ENCODE results near the gene ABCG8.

Gene ABCG8

DNA sequence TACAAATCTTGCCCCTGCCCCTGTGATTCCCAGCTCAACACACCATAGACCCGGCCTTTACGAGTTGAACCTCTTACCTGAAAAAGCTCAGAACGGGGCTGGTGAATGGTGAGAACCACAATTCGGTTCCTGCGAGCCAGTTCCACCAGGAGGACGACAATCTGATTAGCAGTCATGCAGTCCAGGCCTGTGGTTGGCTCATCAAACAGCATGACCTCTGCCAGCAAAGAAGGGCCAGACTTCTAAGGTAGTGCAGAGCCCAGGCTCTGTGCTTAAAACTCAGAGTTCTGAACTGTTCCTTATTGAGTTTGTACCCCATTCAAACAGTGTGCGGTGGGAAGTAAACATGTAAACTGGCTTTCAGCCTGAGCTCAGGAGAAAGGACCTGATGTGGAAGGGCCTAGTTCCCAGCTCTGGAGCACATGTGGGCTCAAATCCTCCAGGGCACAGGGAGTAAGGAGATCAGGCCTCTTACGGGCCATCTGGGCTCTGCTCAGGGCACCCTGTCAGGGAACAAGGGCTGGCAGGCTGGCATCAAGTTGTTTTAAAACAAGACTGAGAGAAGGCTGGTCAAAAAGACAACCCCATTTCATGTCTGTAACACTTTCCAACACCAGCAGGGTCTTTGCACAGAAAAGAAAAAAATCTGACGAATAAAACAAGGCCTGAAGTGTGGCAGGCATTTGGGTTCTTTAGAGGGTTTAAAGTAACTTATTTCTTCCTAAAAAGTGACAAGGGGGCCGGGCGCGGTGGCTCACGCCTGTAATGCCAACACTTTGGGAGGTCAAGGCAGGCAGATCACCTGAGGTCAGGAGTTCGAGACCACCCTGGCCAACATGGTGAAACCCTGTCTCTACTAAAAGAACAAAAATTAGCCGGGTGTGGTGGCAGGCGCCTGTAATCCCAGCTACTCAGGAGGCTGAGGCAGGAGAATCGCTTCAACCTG lies 12.2 kb upstream of the ABCG8 start:
- no peak for DNase-seq

DNA sequence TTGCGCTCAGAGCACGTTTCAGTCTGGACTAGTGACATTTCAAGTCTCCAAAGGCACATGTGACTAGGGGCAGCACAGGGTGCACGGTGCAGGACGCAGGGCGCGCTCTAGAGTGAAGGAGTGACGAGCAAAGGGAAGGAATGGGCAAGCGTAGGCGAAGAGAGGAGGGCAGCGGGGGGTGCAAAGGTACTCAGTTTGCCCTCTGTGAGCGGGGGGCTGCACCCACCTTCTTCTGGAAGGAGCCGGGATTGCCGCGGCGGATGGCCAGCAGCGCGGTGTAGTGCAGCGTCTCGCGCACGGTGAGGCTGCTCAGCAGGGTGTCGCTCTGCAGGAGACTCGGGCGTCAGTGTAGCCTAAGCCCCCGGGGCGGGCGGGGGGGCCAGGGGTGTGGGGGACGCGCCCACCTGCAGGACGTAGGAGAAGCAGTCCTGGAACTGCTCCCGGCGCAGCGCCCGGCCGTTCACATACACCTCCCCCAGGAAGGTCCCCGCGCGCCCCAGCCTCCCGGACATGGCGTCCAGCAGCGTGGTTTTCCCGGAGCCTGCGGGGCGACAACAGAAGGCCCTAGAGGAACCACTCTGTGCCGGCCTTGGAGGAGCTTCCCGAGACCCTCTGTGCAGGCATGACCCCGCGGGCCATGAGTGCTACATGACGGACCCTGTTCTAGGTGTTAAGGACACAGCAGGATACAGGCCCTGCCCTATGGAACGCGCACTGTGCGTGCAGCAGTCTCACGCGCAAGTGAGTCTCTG lies 7.1 kb upstream of the ABCG8 start:
- DNase-seq = no peak

DNA sequence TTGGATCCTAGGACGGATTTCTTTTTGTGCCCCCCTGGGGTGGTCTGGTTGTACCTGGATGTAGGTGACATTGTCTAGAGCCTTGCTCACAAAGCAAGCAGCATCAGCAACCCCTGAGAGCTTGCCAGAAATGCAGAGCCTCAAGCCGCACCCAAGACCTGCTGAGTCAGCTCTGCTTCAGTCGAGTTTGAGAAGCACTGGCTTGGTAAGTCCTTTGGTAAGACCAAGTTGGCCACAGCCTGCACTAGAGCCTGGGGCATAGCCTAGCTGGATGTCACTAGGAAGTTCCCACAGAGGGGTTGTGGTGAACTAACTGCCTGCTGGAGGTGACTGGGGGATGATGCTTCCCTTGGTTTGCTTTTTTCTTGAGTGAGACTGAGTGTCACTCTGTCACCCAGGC lies 6.3 kb upstream of the ABCG8 start:
- no peak for DNase-seq

DNA sequence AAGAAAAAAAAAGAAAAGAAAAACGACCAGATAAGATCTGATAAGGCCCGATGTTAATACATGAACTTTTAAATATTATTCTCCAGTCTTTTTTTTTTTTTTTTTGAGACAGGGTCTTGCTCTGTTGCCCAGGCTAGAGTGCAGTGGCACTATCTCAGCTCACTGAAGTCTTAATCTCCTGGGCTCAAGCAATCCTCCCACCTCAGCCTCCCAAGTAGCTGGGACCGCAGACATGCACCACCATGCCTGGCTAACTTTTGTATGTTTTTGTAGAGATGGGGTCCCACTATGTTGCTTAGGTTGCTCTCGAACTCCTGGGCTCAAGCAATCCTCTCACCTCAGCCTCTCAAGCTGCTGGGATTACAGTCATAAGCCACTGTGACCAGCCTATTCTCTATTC lies 1.7 kb upstream of the ABCG8 start:
- DNase-seq = no peak

DNA sequence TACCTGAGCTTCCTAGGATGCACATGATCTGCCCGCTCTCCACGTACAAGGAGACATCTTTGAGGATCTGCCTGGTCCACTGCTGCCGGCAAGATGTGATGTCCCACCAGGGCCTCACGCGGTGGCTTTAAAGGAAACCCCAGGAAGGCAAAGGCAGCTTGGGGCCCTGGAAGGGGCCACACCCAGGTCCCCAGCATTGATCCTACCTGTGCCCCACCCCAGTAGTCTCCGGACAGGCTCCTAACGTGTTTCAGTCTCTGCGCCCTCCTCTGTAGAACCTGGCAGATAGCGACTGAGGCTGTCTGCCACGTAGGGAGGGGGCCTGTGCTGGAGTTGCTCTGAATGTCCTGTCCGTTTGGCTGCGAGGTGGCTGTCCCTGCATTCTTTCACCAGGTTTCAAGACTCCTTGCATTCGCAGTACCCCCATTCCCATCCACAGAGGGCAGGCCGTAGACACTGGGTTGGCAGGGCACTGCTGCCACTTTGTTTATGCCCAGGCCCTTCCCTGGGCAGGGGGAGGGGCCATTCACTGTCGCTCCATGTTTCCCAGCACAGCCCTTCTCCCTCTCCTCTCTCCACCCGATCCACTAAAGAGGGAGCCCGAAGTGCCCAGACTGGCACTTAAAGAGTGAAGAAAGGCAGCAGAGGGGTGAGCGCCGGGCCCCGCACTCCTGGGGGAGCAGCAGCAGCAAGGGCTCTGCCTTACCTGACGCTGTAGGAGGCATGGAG lies 776 bp upstream of the ABCG8 start:
- no peak for DNase-seq

DNA sequence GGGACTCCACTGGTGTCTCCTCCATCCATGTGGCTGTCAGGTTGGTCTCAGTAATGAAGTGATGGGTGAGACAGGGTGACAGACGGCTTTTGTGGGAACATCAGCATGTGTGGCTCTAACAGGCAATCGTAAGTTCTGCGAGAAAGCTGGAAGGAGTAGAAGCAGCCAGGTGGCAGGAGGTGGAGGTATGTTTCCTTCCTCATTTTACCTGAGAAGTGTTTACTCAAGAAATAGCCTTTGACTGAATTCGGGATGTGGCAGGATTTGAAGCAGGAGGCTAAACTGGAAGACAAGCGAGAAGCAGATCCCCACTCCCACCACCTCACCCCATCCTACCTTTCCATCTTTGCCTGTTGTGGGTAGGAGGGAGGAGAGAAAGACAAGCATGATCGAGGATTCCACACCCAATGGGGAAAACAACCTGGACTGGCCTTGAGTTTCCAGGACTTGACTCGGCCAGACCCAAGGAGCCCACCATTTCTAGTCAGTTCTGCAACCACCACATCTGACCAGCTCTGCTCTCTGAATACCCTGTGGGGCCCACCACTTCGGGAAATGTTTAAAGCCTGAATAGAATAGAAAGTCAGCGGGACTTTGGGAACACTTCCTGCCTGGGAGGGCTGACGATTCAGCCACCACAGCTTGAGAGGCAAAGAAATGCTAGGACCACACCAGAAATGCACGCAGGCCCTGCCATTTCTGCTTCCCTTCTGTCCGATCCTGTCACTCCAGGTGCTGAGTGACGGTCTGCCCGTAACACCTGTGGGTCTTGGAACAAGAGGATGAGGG lies 1.2 kb downstream of the ABCG8 start:
- DNase-seq = no peak

DNA sequence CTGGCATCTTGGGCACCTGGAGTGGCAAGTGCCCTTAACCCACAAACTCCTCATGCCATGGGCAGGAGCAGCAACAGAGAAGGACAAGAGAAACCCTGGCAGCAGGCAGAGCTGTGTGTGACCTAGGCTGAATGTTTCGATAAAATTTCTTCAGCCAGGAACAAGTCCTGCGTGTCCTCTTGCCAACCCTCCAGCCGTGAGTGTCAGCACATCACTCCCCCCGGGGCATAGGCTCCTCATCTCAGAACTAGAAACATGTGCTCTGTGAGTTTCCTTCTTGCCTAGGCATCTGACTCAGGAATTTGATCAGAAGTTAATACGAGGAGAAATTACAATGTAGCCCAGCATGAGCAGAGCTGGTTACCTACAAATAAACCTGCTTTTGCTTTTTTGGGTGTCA lies 2.2 kb downstream of the ABCG8 start:
- no peak for DNase-seq

DNA sequence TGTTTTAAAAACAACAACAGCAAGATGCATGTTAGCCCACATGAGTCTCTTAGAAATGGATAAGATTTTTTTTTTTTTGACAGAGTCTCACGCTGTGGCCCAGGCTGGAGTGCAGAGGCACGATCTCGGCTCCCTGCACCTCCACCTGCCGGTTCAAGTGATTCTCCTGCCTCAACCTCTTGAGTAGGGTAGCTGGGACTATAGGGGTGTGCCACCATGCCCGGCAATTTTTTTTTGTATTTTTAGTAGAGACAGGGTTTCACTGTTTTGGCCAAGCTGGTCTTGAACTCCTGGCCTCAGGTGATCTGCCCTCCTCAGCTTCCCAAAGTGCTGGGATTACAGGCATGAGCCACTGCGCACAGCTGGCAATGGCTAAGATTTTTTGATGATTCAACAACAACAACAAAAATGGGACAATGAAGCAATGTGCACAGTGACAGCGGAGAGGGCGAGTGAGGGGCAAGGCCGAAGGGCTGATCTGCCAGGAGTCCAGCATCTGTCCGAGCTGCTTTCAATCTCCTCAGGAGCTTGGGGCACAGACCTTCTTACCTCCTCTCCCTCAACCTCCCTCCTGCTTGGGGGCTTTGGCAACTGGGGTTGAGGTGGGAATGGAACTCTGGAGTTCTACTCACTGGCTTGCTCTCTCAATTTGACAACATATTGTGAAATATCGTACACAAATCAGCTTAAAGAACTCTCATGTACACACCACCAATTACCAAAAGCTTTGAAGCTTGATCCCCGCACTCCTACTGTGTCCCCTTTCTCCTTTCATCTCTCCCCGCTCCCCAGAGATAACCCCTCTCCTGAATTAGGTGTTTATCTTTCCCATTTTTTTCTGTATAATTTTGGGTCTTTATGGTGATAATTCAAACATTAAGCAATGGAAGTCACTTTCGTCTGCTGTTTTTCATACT lies 3.4 kb downstream of the ABCG8 start:
- DNase-seq = no peak

DNA sequence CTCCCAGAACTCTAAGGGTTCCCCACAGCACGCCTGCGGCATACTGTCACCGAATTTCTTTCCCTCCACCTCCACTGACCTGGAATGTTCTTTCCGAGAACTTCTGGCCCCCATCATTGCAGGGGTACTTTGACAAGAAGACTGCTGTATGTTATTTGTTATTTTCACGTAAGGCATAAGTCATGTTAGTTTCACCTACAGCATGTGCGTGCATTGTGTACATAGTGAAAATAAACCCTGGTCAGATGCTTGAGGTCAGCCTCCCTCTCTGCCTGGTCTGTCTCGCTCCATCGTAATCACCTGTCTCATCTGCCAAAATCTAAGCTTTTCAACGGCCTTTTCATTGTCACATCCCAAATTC lies 4.1 kb downstream of the ABCG8 start:
- no peak for DNase-seq

DNA sequence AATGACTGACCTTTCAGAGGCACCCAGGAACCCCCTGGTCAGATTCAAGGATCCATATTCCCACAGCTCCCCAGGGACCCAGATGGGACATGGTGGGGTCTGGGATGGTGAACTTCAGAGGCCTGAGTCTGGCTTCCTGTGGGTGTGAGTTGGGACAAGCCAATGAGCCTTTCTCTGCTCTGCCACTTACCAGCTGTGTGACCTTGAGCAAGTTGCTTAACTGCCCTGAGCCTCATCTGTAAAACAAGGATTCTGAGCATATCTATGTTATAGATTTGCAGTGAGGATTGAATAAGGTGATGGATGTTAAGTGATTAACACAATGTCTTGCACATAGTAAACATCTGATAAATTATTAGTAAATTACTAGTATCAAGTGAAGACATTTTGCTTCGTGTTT lies 6.4 kb downstream of the ABCG8 start:
- no peak for DNase-seq

DNA sequence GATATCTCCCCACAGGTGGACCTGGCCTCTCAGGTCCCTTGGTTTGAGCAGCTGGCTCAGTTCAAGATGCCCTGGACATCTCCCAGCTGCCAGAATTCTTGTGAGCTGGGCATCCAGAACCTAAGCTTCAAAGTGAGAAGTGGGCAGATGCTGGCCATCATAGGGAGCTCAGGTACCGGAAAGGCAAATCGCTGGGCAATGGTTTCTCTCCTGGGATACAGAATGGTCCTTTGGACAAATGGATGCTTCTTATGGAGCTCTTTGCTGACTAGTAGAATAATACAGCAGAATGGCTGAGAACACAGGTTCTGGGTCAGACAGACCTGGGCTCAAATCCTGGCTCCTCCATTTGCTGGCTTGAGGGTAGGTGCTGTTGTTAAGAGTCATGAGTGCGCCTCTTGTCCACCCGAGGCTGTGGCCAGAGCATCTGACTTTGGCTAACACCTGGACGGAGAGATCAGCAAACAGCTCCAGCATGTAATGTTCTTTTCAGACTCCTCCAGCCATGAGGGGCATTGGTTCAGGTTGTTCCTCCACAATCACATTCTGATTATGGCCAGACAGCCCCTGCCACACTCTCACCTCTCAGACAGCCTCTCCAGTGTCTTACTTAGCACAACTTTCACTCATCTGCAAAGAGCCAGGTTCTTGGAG lies 7.5 kb downstream of the ABCG8 start:
- DNase-seq = no peak

DNA sequence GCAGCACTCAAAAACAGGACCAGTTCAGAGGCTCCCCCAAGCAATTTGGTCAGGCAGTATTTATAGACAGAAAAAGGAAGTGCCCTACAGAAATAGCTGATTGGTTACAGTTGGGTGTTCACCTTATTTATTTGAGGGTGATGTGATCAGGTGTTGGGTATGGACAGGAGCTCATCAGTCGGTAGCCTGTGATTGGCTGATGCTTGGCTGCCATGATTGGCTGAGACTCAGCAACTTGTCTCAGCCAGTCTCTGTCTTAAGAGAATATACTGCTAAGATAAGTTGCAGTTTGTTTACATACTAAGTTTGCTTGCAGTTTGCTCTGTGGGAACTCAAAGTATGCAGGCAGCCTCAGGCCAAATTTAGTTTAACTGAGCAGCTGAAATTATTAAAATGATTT lies 9.4 kb downstream of the ABCG8 start:
- DNase-seq = no peak

DNA sequence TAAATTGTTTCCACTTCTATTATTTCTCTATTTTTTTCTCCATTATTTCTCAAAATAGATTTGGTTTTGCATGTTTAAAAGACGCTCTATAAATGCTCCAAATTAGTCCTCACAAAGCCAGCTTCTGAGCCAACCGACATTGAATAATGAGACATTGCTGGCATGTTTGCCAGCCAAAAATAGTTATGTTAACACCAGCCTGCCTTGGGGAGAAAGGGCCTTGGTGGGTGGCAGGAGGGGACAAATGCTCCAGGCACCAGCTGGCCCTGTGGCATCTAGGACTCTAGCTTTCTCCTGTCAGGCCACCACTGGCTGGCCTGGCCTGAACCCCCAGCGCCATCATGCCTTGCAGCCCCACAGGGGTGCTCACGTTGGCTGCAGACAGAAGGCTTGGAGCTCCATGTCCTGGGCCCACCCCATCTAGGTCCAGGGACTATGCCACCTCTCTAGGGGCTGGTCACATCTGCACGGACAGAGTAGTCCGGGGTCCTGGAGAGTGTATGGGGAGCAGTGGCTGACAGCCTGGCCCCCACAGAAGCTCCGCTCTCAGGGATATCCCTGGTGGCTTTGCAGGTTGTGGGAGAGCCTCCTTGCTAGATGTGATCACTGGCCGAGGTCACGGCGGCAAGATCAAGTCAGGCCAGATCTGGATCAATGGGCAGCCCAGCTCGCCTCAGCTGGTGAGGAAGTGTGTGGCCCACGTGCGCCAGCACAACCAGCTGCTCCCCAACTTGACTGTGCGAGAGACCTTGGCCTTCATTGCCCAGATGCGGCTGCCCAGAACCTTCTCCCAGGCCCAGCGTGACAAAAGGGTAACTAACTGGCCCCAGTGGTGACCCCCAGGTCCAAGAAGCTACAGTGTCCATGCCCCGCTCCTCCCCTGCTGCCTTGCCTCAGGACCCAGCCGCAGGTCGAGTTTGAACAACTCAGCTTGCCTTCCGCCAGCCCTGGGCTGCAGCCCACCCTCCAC lies 12.5 kb downstream of the ABCG8 start:
- no peak for DNase-seq

DNA sequence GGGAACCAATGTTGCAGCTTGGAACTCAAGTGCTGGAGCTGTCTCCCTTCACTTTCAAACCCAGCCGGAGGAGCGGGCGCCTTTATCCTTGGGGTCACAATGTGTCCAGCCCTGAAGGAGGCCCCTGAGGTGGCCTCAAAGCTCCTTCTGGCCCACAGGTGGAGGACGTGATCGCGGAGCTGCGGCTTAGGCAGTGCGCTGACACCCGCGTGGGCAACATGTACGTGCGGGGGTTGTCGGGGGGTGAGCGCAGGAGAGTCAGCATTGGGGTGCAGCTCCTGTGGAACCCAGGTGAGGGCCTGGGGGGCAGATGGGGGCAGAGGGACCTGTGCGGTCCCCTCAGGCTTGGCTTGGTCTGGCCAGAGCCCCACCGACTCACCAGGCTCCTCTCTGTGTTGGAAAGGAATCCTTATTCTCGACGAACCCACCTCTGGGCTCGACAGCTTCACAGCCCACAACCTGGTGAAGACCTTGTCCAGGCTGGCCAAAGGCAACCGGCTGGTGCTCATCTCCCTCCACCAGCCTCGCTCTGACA lies 13.5 kb downstream of the ABCG8 start:
- DNase-seq = no peak

DNA sequence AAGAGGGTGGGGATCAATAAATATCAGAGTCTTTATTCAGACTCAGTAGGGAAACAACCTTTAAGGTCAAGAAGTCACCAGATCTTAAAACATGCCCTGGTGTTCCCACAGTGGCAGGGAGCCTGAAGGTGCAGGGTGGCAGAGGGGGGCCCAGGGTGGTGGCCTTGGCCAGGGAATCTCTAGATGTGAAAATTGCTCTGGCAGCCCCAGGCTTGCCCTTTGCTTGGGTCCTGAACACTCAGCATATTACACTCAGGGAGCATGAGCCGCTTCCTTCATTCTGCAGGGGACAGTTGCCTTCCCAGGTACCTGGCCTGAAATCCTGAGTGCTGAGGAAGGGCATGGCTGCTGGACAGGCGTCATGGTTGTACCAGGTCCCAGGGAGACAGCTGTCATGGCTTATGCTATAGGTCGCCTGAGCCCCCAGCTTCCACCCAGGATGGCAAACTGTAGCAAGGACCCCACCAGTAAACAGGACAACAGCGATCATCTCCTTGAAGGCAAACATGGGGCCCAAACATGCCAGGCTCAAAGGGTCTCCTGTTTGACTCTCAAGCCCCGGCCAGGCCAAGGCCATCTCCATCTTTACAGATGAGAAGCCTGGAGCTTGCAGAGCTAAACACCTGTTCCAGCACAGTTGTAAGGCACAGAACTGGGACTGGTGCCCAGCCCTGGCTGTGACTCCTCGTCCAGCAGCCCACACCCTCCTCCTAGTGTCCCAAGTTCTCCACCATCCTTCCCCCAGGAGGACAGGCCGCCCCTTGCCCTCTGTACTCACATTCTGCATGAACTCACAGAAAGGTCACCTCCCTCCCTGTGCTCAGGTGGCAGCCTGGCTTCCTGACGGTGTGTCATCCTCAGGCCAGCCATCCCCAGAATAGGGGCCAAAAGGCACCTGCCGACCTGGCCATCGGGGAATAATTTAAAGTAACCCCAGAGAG lies 14.6 kb downstream of the ABCG8 start:
- DNase-seq = no peak

DNA sequence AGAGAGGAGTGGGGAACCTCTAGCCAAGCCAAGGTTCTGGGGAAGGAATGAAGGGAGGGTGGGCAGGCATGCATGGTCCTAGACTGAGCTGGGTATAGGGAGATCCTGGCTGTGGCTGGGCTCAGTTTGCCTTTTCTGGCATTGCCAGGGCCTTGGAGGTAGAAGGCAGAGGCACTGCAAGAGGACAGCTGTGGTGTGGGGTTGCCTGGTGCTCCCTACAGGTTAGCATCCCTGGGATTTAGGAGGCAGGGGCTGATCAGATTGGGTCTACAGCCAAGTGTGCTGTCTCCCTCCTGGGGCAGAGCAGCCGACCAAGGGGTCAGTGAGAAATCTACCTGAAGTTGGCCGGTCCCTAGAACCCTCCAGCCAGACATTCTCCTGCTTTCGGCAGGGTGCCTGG lies 15.9 kb downstream of the ABCG8 start:
- no peak for DNase-seq

DNA sequence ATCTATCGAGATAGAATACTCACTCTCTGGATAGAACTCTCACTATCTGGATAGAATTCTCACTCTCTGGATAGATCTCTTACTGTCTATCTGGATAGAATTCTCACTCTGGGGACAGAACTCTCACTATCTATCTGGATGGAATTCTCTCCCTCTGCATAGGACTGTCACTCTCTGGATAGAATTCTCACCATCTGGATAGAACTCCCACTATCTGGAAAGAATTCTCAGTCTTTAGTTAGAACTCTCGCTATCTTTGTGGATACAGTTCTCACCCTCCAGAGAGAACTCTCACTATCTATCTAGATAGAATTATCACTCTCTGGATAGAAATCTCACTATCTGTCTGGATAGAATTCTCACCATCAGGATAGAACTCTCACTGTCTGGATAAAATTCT lies 16.5 kb downstream of the ABCG8 start:
- DNase-seq = no peak

DNA sequence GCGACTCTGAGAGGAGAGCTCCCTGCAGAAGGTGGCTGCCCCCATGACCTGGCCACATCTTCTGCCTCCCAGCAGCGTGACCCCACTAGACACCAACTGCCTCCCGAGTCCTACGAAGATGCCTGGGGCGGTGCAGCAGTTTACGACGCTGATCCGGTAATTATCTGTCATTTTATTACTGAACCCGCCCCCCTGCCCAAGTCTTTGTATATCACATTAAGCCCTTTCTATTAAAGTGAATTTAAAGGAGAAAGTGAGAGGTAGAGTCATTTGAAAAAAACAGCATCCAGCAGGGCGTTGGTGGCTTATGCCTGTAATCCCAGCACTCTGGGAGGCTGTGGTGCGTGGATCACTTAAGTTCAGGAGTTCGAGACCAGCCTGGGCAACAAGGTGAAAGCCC lies 33.4 kb downstream of the ABCG8 start:
- DNase-seq = no peak
